Activated CD4-positive, alpha-beta T cell treated with anti-CD3 and anti-CD28 coated beads, Interleukin-2, amount 10 ng/mL, durations not matched to agents 24 days and 14 days (primary cell): ENCODE results near the gene DIPK2B. TPM values are rescaled to one million over a fixed set of nuclear protein-coding genes. Genes with fewer than 3 reads are reported as not detected.

Experiments used
- DNase-seq: peaks from one replicate; pipeline ENCODE4 v3.0.0; 2022
- H3K27ac Mint-ChIP-seq: one replicate; pipeline ENCODE4 v1.8.0; 2022; ENCODE audit warnings: mild to moderate bottlenecking, mixed read lengths
- H3K27me3 Mint-ChIP-seq: one replicate; pipeline ENCODE4 v1.8.0; 2022; ENCODE audit warnings: mixed read lengths
- H3K36me3 Mint-ChIP-seq: one replicate; pipeline ENCODE4 v1.8.0; 2022; ENCODE audit warnings: low read depth, mild to moderate bottlenecking, mixed read lengths
- H3K4me1 Mint-ChIP-seq: one replicate; pipeline ENCODE4 v1.8.0; 2021; ENCODE audit warnings: mixed read lengths
- H3K4me3 Mint-ChIP-seq: one replicate; pipeline ENCODE4 v1.8.0; 2022; ENCODE audit warnings: mild to moderate bottlenecking, moderate library complexity, mixed read lengths
- H3K9me3 Mint-ChIP-seq: one replicate; pipeline ENCODE4 v1.8.0; 2021; ENCODE audit warnings: mixed read lengths
- intact Hi-C: fragments of 100-400 bp; cut with micrococcal nuclease; formaldehyde crosslinking; loops from one replicate; pipeline ENCODE4 v1.15.1; 2023
- total RNA-seq: library from RNA; stranded (reverse); gene quantifications from 2 replicates; pipeline ENCODE4 v1.2.3, GENCODE V29; 2022

DIPK2B gene, protein sequence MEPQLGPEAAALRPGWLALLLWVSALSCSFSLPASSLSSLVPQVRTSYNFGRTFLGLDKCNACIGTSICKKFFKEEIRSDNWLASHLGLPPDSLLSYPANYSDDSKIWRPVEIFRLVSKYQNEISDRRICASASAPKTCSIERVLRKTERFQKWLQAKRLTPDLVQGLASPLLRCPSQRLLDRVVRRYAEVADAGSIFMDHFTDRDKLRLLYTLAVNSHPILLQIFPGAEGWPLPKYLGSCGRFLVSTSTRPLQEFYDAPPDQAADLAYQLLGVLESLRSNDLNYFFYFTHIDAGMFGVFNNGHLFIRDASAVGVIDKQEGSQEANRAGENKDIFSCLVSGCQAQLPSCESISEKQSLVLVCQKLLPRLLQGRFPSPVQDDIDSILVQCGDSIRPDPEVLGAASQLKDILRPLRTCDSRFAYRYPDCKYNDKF
- not detected in 2 replicates for total RNA-seq

DNA sequence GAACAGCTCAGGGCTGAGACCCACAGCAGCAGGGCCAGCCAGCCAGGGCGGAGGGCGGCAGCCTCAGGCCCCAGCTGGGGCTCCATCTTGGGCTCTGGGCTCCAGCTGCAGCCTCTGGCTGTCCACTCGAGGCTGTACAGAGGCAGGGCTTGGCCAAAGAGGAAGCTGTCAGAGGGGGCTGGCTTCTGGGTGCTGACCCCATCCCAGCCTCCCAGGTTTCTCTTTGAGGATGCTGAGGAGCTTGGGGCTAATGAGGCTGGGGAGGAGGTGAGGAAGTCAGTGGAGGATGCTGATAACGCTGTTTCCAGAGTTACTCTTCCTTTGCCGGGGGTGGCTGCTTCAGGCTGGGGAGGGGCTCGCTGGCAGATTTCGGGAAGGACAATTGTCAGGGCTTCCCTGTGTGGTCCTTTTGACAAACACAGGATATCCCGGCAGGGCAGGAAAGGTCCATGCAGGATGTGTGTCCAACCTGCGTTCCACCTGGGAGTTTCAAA is at the start of gene DIPK2B:
TSS of gene DIPK2B (minus strand) at position 136 of the 494 bp plus-strand sequence. CDS start at position 86, 50 bp downstream.
- Mint-ChIP-seq H3K4me3 (no peak within 1 kb of the TSS), H3K27me3 (peaks cover 11% of the 10 kb centered on the region), H3K36me3 (no peaks in the 10 kb centered on the region), H3K9me3 (peaks cover 4% of the 10 kb centered on the region), H3K27ac (no peak within 1 kb of the TSS), H3K4me1 (no peaks in the 10 kb centered on the region)
- DNase-seq: no peak
- intact Hi-C loops: no loop called here

GRCh38 chrX:45240301-45240700 is 39.6 kb upstream of the DIPK2B start:
- intact Hi-C loops: no loop called here
- H3K4me1 Mint-ChIP-seq: no peaks in the 10 kb centered on the region
- peak; percentile 49 for DNase-seq
- no peaks in the 10 kb centered on the region for H3K27me3 Mint-ChIP-seq
- H3K36me3 Mint-ChIP-seq: no peaks in the 10 kb centered on the region
- no peak overlapping the region for H3K4me3 Mint-ChIP-seq
- H3K9me3 Mint-ChIP-seq: no peaks in the 10 kb centered on the region
- no peak overlapping the region for H3K27ac Mint-ChIP-seq

DNA sequence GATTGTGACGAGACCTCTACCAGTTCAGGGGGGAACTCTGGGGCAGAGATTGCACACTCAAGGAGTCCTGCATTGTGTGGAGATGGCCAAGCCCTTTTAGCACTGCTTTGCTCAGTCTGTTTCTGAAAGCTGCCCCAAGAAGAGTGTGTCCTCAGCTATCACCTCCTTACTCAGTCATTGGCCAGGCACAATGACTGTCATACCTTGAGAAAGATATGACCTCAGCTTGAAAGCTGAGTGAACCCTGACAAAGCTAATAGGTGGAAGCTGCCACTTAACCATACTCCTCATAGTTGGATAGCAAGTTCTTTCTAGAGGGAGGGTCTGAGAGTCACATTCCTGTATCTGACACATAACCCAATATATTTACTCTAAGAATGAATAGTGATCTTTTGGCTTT is 37.8 kb upstream of the DIPK2B start:
- Mint-ChIP-seq H3K4me1 (peaks cover under 1% of the 10 kb centered on the region), H3K27me3 (no peaks in the 10 kb centered on the region), H3K9me3 (no peaks in the 10 kb centered on the region), H3K4me3 (no peak overlapping the region), H3K36me3 (peaks cover under 1% of the 10 kb centered on the region), H3K27ac (no peak overlapping the region)
- intact Hi-C loops: no loop called here
- no peak for DNase-seq

DNA sequence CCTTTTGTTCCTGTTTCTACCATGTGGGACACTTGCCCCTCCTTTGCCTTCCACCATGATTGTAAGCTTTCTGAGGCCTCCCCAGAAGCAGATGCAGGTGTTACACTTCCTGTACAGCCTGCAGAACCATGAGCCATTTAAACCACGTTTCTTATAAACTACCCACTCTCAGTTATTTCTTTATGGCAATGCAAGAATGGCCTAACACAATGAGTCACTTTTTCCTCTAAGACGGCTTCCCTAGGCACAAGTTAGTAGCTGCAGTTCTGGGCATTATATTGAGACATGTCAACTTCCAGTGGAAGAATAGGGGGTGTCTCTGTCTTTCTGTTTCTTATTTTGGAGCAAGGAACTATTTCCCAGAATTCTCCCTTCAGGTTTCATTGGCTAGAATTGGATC is 32.9 kb upstream of the DIPK2B start:
- Mint-ChIP-seq H3K27me3 (no peaks in the 10 kb centered on the region), H3K4me3 (no peak overlapping the region), H3K9me3 (peaks cover 3% of the 10 kb centered on the region), H3K4me1 (peaks cover 7% of the 10 kb centered on the region), H3K27ac (no peak overlapping the region), H3K36me3 (peaks cover 2% of the 10 kb centered on the region)
- DNase-seq: no peak
- intact Hi-C loops: no loop called here

- H3K27ac Mint-ChIP-seq: no peak overlapping the region
- peaks cover 2% of the 10 kb centered on the region for H3K36me3 Mint-ChIP-seq
- H3K4me3 Mint-ChIP-seq: no peak overlapping the region
- H3K27me3 Mint-ChIP-seq: no peaks in the 10 kb centered on the region
- peaks cover 3% of the 10 kb centered on the region for H3K9me3 Mint-ChIP-seq
- intact Hi-C loops: no loop called here
- H3K4me1 Mint-ChIP-seq: peaks cover 7% of the 10 kb centered on the region
- DNase-seq: peak; percentile 58
These were observed 31.5 kb upstream of the DIPK2B start for GRCh38 chrX:45232139-45232538.

DNA sequence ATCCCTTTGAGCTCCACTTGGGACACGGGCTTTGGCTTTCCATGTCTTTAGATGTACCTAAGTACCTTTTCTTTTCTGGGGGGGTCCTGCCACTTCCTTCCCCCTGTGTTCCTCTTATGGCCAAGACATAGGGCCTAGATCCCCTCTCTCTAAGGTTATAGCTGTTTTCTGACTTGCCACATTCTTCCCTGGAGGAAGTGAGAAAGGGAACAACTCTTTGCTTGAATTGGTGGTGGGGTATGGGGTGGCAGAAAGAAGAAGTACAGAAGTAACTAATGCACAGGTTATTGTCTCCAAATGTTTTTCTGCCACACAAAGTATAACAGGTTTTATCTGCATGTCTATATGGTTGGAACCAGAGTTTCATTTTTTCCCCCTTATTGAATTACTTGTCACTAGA is 29.7 kb upstream of the DIPK2B start:
- Mint-ChIP-seq H3K36me3 (peaks cover 2% of the 10 kb centered on the region), H3K27ac (no peak overlapping the region), H3K4me1 (peaks cover 7% of the 10 kb centered on the region)

GRCh38 chrX:45229348-45229747 is 28.7 kb upstream of the DIPK2B start:
- no peak overlapping the region for H3K27ac Mint-ChIP-seq
- peaks cover 2% of the 10 kb centered on the region for H3K36me3 Mint-ChIP-seq
- no peak overlapping the region for H3K4me3 Mint-ChIP-seq
- peaks cover 7% of the 10 kb centered on the region for H3K4me1 Mint-ChIP-seq
- H3K27me3 Mint-ChIP-seq: no peaks in the 10 kb centered on the region
- DNase-seq: no peak
- H3K9me3 Mint-ChIP-seq: peaks cover 3% of the 10 kb centered on the region
- intact Hi-C loops: no loop called here

More for the DNA sequence above, 29.7 kb upstream of the DIPK2B start:
- no peak for DNase-seq
- intact Hi-C loops: no loop called here
- no peak overlapping the region for H3K4me3 Mint-ChIP-seq
- H3K27me3 Mint-ChIP-seq: no peaks in the 10 kb centered on the region
- H3K9me3 Mint-ChIP-seq: peaks cover 3% of the 10 kb centered on the region

- no peaks in the 10 kb centered on the region for H3K27me3 Mint-ChIP-seq
- no peak overlapping the region for H3K4me3 Mint-ChIP-seq
- peaks cover 5% of the 10 kb centered on the region for H3K4me1 Mint-ChIP-seq
- peaks cover 3% of the 10 kb centered on the region for H3K9me3 Mint-ChIP-seq
- DNase-seq: no peak
- intact Hi-C loops: no loop called here
- H3K27ac Mint-ChIP-seq: no peak overlapping the region
- H3K36me3 Mint-ChIP-seq: no peaks in the 10 kb centered on the region
These were observed 27.4 kb upstream of the DIPK2B start for GRCh38 chrX:45228126-45228525.

DNA sequence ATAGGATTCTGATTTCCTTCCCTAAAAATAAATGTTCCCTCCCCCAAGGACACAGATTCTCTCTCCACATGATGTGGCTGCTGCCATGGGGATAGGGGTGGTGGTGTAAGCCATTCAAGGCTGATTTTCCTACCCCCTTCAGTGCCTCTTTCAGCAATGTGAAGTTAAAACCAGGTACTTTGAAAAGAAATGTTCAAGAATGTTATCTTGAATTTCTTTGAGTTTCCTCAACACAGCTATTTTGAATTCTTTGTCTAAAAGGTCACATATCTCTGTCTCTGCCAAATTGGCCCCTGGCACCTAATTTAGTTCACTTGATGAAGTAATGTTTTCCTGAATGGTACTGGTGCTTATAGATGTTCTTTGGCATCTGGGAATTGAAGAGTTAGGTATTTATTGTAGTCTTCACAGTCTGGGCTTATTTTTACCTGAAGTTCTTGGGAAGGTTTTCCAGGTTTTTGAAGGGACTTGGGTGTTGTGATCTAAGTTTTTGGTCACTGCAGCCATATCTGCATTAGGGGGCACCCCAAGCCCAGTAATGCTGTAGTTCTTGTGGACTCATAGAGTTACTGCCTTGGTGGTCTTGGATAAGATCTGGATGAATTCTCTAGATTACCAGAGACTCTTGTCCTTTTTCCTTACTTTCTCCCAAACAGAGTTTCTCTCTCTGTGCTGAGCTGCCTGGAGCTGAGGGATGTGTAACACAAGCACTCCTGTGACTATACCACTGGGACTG is 7.6 kb upstream of the DIPK2B start:
- Mint-ChIP-seq H3K27ac (no peak overlapping the region), H3K4me3 (no peak overlapping the region), H3K9me3 (peaks cover 10% of the 10 kb centered on the region), H3K4me1 (no peaks in the 10 kb centered on the region), H3K36me3 (no peaks in the 10 kb centered on the region), H3K27me3 (no peaks in the 10 kb centered on the region)
- no peak for DNase-seq
- intact Hi-C loops: no loop called here

DNA sequence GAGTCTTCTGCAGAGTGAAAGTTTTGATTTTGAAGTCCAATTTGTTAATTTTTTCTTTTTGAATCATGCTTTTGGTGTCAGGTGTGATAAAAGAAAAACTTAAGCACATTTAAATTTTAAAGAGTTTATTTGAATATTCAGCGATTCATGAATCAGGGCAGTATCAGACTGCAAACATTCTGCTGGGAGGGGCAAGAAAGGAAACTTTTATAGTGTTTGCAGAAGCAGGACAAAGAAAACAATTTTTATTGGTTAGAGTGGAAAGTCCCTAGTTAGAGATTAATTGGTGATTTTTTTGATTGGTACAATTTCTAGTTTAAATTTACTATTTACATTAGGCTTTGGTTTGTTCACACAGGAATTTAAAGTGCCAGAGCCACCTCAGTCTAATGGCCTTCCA is 1.5 kb upstream of the DIPK2B start:
- Mint-ChIP-seq H3K4me3 (no peak overlapping the region), H3K27me3 (peaks cover 11% of the 10 kb centered on the region), H3K27ac (no peak overlapping the region), H3K4me1 (no peaks in the 10 kb centered on the region), H3K36me3 (no peaks in the 10 kb centered on the region), H3K9me3 (peaks cover 10% of the 10 kb centered on the region)
- no peak for DNase-seq
- intact Hi-C loops: no loop called here

- no peak overlapping the region for H3K4me3 Mint-ChIP-seq
- intact Hi-C loops: loop anchor here (10.0 kb wide), 1 partner anchor 124 kb away; no protein-coding TSS in a partner anchor
- no peaks in the 10 kb centered on the region for H3K4me1 Mint-ChIP-seq
- DNase-seq: no peak
- no peaks in the 10 kb centered on the region for H3K9me3 Mint-ChIP-seq
- H3K36me3 Mint-ChIP-seq: no peaks in the 10 kb centered on the region
- H3K27me3 Mint-ChIP-seq: peaks cover 11% of the 10 kb centered on the region
- no peak overlapping the region for H3K27ac Mint-ChIP-seq
These were observed 2.0 kb downstream of the DIPK2B start for GRCh38 chrX:45198706-45199105.

DNA sequence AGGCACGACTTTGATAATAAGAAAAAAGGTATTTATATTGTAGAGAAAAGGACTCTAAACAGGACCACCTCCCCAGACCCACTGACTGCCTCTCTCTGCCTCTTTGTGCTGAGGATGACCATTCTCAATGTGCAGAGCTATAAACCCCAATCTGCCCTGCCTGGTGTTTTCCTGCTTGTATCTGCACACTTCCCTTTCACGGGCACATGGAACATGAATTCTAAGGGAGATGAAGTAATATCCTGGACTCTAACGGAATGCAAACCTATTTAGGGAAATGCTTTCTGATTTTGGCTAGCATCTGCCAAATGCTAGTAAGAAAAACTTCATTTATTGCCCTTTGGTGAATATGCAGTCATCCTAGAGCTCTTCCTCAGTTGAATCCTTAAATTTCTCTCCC is 2.4 kb downstream of the DIPK2B start:
- no peaks in the 10 kb centered on the region for H3K4me1 Mint-ChIP-seq
- no peak overlapping the region for H3K27ac Mint-ChIP-seq
- DNase-seq: no peak
- peaks cover 11% of the 10 kb centered on the region for H3K27me3 Mint-ChIP-seq
- H3K36me3 Mint-ChIP-seq: no peaks in the 10 kb centered on the region
- H3K9me3 Mint-ChIP-seq: no peaks in the 10 kb centered on the region
- H3K4me3 Mint-ChIP-seq: no peak overlapping the region
- intact Hi-C loops: loop anchor here (10.0 kb wide), 1 partner anchor 124 kb away; no protein-coding TSS in a partner anchor

GRCh38 chrX:45196701-45197100 is 4.0 kb downstream of the DIPK2B start:
- Mint-ChIP-seq H3K27ac (no peak overlapping the region), H3K27me3 (peaks cover 9% of the 10 kb centered on the region)
- intact Hi-C loops: loop anchor here (10.0 kb wide), 1 partner anchor 122 kb away; no protein-coding TSS in a partner anchor

More at GRCh38 chrX:45196701-45197100, 4.0 kb downstream of the DIPK2B start:
- no peak for DNase-seq
- Mint-ChIP-seq H3K4me3 (no peak overlapping the region), H3K4me1 (peaks cover 5% of the 10 kb centered on the region), H3K36me3 (no peaks in the 10 kb centered on the region), H3K9me3 (no peaks in the 10 kb centered on the region)
